Mucosa of stomach (tissue), 1 donor: ENCODE measurements around the gene PRDM10.
A peak's percentile ranks its signal among the peaks of the same experiment; 100 is the strongest.
"Not testable (repeated sequence)": the region's sequence is repeated elsewhere in the genome, so short reads cannot be mapped to it uniquely, and the experiment has no call there.

Experiments used
- H3K27me3 ChIP-seq: one replicate; pipeline ENCODE4 v1.7.0; 2013; ENCODE audit warnings: mild to moderate bottlenecking, low read length; ENCODE audit not compliant: control insufficient read depth, insufficient read depth
- H3K36me3 ChIP-seq: one replicate; pipeline ENCODE4 v1.7.0; 2013; ENCODE audit warnings: low read length; ENCODE audit not compliant: control insufficient read depth, insufficient read depth
- H3K4me1 ChIP-seq: one replicate; pipeline ENCODE4 v1.7.0; 2013; ENCODE audit warnings: mild to moderate bottlenecking, low read length; ENCODE audit not compliant: control insufficient read depth, insufficient read depth
- H3K4me3 ChIP-seq: one replicate; pipeline ENCODE4 v1.7.0; 2013; ENCODE audit warnings: low read length
- H3K9ac ChIP-seq: one replicate; pipeline ENCODE4 v1.7.0; 2013; ENCODE audit warnings: mild to moderate bottlenecking, low read length, moderate library complexity
- H3K9me3 ChIP-seq: one replicate; pipeline ENCODE4 v1.7.0; 2013; ENCODE audit warnings: mild to moderate bottlenecking, low read length, moderate library complexity; ENCODE audit not compliant: control insufficient read depth
- donor health status: Pancreatic carcinoma.

The PRDM10 gene

GRCh38 chr11:129905402-129905801, 97.2 kb downstream of the PRDM10 start:
- no peaks in the 10 kb centered on the region for H3K9me3 ChIP-seq
- H3K27me3 ChIP-seq = no peaks in the 10 kb centered on the region
- H3K4me1 ChIP-seq = no peaks in the 10 kb centered on the region
- no peak overlapping the region for H3K9ac ChIP-seq
- no peak overlapping the region for H3K4me3 ChIP-seq
- peaks cover 5% of the 10 kb centered on the region for H3K36me3 ChIP-seq

GRCh38 chr11:129896062-129896461, 106.6 kb downstream of the PRDM10 start:
- Histone ChIP-seq H3K27me3 (no peaks in the 10 kb centered on the region), H3K36me3 (no peaks in the 10 kb centered on the region), H3K9me3 (no peaks in the 10 kb centered on the region), H3K4me3 (peak overlapping the region; percentile 32), H3K4me1 (no peaks in the 10 kb centered on the region), H3K9ac (peak overlapping the region; percentile 94)

- Histone ChIP-seq H3K4me1 (no peaks in the 10 kb centered on the region), H3K27me3 (no peaks in the 10 kb centered on the region), H3K9ac (peak within 1 kb of the TSS; percentile 94), H3K36me3 (no peaks in the 10 kb centered on the region), H3K9me3 (no peaks in the 10 kb centered on the region), H3K4me3 (peak within 1 kb of the TSS; percentile 32)
Measured at GRCh38 chr11:129895126-129896041, 107.3 kb downstream of the PRDM10 start, which contains the start of gene NFRKB. TSS of gene NFRKB (minus strand) at chr11:129895578. CDS start at chr11:129892849, 2,729 bp downstream.

GRCh38 chr11:129894278-129895125, 108.1 kb downstream of the PRDM10 start:
- H3K9ac ChIP-seq = peak overlapping the region; percentile 94
- no peaks in the 10 kb centered on the region for H3K4me1 ChIP-seq
- peak overlapping the region; percentile 32 for H3K4me3 ChIP-seq
- H3K9me3 ChIP-seq = no peaks in the 10 kb centered on the region
- H3K36me3 ChIP-seq = no peaks in the 10 kb centered on the region
- H3K27me3 ChIP-seq = no peaks in the 10 kb centered on the region

- Histone ChIP-seq H3K9me3 (no peaks in the 10 kb centered on the region), H3K4me3 (no peak overlapping the region), H3K27me3 (no peaks in the 10 kb centered on the region), H3K4me1 (no peaks in the 10 kb centered on the region), H3K9ac (no peak overlapping the region), H3K36me3 (no peaks in the 10 kb centered on the region)
Measured at GRCh38 chr11:129888451-129888850, 114.2 kb downstream of the PRDM10 start.

GRCh38 chr11:129885381-129885780, 117.3 kb downstream of the PRDM10 start:
- Histone ChIP-seq H3K27me3 (no peaks in the 10 kb centered on the region), H3K36me3 (peaks cover 15% of the 10 kb centered on the region), H3K4me1 (no peaks in the 10 kb centered on the region), H3K9me3 (no peaks in the 10 kb centered on the region), H3K9ac (no peak overlapping the region), H3K4me3 (no peak overlapping the region)

- Histone ChIP-seq H3K4me3 (no peak overlapping the region), H3K36me3 (peaks cover 15% of the 10 kb centered on the region), H3K9me3 (no peaks in the 10 kb centered on the region), H3K27me3 (no peaks in the 10 kb centered on the region), H3K4me1 (no peaks in the 10 kb centered on the region), H3K9ac (no peak overlapping the region)
Measured at GRCh38 chr11:129884581-129884980, 118.1 kb downstream of the PRDM10 start.

- H3K36me3 ChIP-seq = peaks cover 34% of the 10 kb centered on the region
- no peak overlapping the region for H3K9ac ChIP-seq
- H3K4me3 ChIP-seq = no peak overlapping the region
- no peaks in the 10 kb centered on the region for H3K9me3 ChIP-seq
- no peaks in the 10 kb centered on the region for H3K27me3 ChIP-seq
- H3K4me1 ChIP-seq = no peaks in the 10 kb centered on the region
Measured at GRCh38 chr11:129881570-129882170, 121.0 kb downstream of the PRDM10 start.

- Histone ChIP-seq H3K4me1 (no peaks in the 10 kb centered on the region), H3K9ac (no peak overlapping the region), H3K9me3 (no peaks in the 10 kb centered on the region), H3K36me3 (peaks cover 37% of the 10 kb centered on the region), H3K27me3 (no peaks in the 10 kb centered on the region), H3K4me3 (no peak overlapping the region)
Measured at GRCh38 chr11:129880311-129880710, 122.3 kb downstream of the PRDM10 start.

GRCh38 chr11:129871914-129872313, 130.7 kb downstream of the PRDM10 start:
- H3K4me3 ChIP-seq = no peak overlapping the region
- H3K27me3 ChIP-seq = no peaks in the 10 kb centered on the region
- no peaks in the 10 kb centered on the region for H3K9me3 ChIP-seq
- no peak overlapping the region for H3K9ac ChIP-seq
- peaks cover 3% of the 10 kb centered on the region for H3K4me1 ChIP-seq
- H3K36me3 ChIP-seq = peaks cover 25% of the 10 kb centered on the region

GRCh38 chr11:129868626-129869025, 134.0 kb downstream of the PRDM10 start:
- H3K4me3 ChIP-seq, H3K27me3 ChIP-seq, H3K9ac ChIP-seq, H3K9me3 ChIP-seq: not testable (repeated sequence)
- peaks cover 11% of the 10 kb centered on the region for H3K36me3 ChIP-seq
- H3K4me1 ChIP-seq = peaks cover 20% of the 10 kb centered on the region
